Neutrophil (primary cell): ENCODE measurements around the gene CYP39A1.

ENCODE experiments used
- H3K27ac ChIP-seq: fragments of 200-600 bp; sonication (generic); 2 replicates; pipeline ENCODE4 v1.5.1; 2016; ENCODE audit warnings: mild to moderate bottlenecking, moderate library complexity
- H3K27me3 ChIP-seq: fragments of 200-600 bp; sonication (generic); 2 replicates; pipeline ENCODE4 v1.6.0; 2016; ENCODE audit warnings: mild to moderate bottlenecking
- H3K36me3 ChIP-seq: fragments of 200-600 bp; sonication (generic); 2 replicates; pipeline ENCODE4 v1.5.1; 2017
- H3K4me1 ChIP-seq, 2 experiments: fragments of 200-600 bp in 1 of 2; sonication (generic) in 1 of 2; 1 replicate in 1 of 2; 2 replicates in 1 of 2; pipeline versions ENCODE4 v1.5.1 to v1.6.1; 2013 to 2016; ENCODE audit warnings: low read depth in 1 of 2, low read length in 1 of 2, mild to moderate bottlenecking in 1 of 2, moderate library complexity in 1 of 2; ENCODE audit not compliant: control insufficient read depth in 1 of 2, insufficient read depth in 1 of 2
- H3K4me3 ChIP-seq, 2 experiments: fragments of 200-600 bp in 1 of 2; sonication (generic) in 1 of 2; 1 replicate in 1 of 2; 2 replicates in 1 of 2; pipeline ENCODE4 v1.5.1; 2013 to 2016; ENCODE audit warnings: low read depth in 1 of 2, low read length in 1 of 2, mild to moderate bottlenecking in 1 of 2, moderate library complexity in 1 of 2
- H3K9me3 ChIP-seq: fragments of 200-600 bp; sonication (generic); 2 replicates; pipeline ENCODE4 v1.5.1; 2016
- TF ChIP-seq, protein P1 (sequence below): fragments of 200-600 bp; sonication (generic); IDR thresholded peaks from 2 replicates; pipeline ENCODE4 v1.5.1; 2016; ENCODE audit warnings: antibody characterized with exemption

CYP39A1 gene

DNA sequence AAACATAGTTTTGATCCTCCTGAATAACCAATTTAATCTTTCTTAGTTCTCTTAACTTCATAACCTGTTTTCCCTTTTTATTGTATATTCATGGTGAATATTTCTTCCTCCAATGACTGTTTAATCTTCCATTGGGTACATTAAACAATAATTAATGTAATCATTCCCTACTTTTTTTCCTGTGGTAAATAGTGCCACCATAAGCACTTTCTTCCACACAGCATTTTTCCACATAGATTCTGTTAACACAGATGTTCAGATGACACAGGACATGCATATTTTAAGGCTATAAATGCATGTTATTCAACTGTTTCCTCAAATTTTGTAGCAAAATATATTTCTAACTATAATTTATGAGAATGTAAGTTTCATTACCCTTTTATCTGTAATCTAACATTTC, 61.9 kb downstream of the CYP39A1 start:
- no peak overlapping the region for H3K4me3 ChIP-seq
- TF ChIP-seq, protein P1, sequence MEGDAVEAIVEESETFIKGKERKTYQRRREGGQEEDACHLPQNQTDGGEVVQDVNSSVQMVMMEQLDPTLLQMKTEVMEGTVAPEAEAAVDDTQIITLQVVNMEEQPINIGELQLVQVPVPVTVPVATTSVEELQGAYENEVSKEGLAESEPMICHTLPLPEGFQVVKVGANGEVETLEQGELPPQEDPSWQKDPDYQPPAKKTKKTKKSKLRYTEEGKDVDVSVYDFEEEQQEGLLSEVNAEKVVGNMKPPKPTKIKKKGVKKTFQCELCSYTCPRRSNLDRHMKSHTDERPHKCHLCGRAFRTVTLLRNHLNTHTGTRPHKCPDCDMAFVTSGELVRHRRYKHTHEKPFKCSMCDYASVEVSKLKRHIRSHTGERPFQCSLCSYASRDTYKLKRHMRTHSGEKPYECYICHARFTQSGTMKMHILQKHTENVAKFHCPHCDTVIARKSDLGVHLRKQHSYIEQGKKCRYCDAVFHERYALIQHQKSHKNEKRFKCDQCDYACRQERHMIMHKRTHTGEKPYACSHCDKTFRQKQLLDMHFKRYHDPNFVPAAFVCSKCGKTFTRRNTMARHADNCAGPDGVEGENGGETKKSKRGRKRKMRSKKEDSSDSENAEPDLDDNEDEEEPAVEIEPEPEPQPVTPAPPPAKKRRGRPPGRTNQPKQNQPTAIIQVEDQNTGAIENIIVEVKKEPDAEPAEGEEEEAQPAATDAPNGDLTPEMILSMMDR = no peak

DNA sequence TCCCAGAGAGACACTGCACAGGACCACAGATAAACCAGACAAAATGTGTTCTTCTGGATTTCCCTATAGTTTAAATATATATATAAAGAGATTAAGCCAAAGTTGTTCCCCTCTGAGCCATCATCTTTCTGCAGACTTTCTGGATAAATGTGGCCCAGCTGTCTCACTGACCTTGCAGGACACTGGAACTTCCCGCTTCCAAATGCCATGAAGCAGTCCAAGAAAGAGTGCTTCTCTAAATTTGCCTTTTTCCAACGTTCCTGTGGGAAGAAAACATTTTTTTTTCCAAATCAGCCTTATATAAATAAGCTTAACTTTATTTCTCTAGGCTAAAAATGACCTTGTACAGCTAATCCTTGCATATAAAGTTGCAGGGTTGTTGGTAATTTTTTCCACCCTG, 65.7 kb downstream of the CYP39A1 start:
- Histone ChIP-seq H3K36me3 (no peaks in the 10 kb centered on the region), H3K27ac (no peak overlapping the region), H3K27me3 (no peaks in the 10 kb centered on the region), H3K4me3 (no peak overlapping the region), H3K4me1 (no peaks in the 10 kb centered on the region), H3K9me3 (no peaks in the 10 kb centered on the region)
- TF ChIP-seq, protein P1 = no peak

More for the DNA sequence above, 61.9 kb downstream of the CYP39A1 start:
- Histone ChIP-seq H3K27me3 (no peaks in the 10 kb centered on the region), H3K9me3 (no peaks in the 10 kb centered on the region), H3K36me3 (no peaks in the 10 kb centered on the region), H3K4me1 (no peaks in the 10 kb centered on the region), H3K27ac (no peak overlapping the region)

DNA sequence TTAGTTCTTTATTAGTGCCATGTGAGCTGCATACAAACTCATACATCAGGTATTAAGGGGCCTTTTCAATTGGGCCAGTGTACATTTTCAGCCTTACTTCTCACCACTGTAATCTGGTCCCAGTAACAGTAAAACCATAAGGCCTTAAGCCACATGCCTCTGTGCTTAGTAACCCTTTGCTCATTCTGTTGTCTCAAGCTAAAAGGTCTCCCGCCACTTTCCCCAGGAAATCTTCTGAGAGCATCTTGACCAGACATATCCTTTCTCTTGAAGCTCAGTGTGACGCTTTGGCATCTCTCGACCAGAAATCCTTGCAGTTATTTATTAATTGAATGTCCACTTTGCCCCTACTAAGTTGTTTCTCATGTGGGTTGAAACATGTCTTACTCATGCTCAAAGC, 68.0 kb downstream of the CYP39A1 start:
- Histone ChIP-seq H3K9me3 (no peaks in the 10 kb centered on the region), H3K4me1 (no peaks in the 10 kb centered on the region), H3K36me3 (no peaks in the 10 kb centered on the region), H3K27ac (no peak overlapping the region), H3K27me3 (no peaks in the 10 kb centered on the region), H3K4me3 (no peak overlapping the region)
- TF ChIP-seq, protein P1 = no peak

DNA sequence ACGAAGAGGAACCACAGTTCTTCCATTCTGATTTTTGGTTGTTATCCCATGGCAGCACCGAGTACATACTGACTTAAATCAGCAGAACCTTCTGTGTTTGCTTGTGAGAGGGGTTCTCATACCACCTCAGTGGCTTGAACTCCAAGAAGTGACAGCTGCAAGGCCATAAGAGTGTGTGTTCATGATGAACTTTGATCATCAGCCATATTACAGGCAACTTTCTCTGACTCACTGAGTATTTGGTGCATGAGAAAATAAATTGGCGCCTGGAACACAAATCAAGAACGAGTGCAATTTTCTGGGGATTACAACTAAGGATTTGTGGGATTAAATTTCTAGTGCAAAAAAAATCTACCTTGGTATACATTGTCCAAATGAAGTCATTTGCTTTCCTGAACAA, 68.9 kb downstream of the CYP39A1 start:
- Histone ChIP-seq H3K27me3 (no peaks in the 10 kb centered on the region), H3K36me3 (no peaks in the 10 kb centered on the region), H3K4me1 (no peaks in the 10 kb centered on the region), H3K4me3 (no peak overlapping the region), H3K9me3 (no peaks in the 10 kb centered on the region), H3K27ac (no peak overlapping the region)
- TF ChIP-seq, protein P1 = no peak

DNA sequence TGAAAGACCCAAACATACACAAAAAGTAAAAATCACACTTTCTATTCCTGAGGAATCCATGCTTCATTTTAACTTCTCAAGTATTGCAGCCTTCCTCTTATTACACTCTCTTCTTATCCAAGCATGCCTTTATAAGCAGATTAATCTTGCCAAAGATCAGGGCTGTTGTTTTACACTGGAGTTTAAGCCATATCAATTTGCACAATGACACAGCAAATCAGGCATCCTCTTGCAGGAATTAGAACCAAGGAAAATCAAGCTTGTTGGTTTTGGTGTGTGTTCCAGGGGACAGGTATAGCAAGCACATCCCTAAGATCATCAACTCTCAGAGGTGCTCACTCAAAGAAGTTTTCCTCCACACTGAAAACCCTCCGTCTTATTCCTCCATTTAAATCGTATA, 69.5 kb downstream of the CYP39A1 start:
- Histone ChIP-seq H3K27me3 (no peaks in the 10 kb centered on the region), H3K4me1 (no peaks in the 10 kb centered on the region), H3K4me3 (no peak overlapping the region), H3K36me3 (no peaks in the 10 kb centered on the region), H3K9me3 (no peaks in the 10 kb centered on the region), H3K27ac (no peak overlapping the region)
- TF ChIP-seq, protein P1 = no peak
